Measurements from ENCODE around the gene THRB.

Gene THRB

GRCh38 chr3:24167429-24167828, 327.2 kb downstream of the THRB start:
- no peak for DNase-seq
- H3K9me3 Mint-ChIP-seq: no peaks in the 10 kb centered on the region

GRCh38 chr3:24166515-24166914, 328.1 kb downstream of the THRB start:
- H3K9me3 Mint-ChIP-seq: no peaks in the 10 kb centered on the region
- H3K4me1 Mint-ChIP-seq (ENCODE audit: low read depth): no peaks in the 10 kb centered on the region
- H3K4me3 Mint-ChIP-seq: no peak overlapping the region
- H3K36me3 Mint-ChIP-seq (ENCODE audit: low read depth): no peaks in the 10 kb centered on the region
- no peak for DNase-seq
- H3K27me3 Mint-ChIP-seq: peaks cover 3% of the 10 kb centered on the region
- no peak overlapping the region for H3K27ac Mint-ChIP-seq

More at GRCh38 chr3:24167429-24167828, 327.2 kb downstream of the THRB start:
- Mint-ChIP-seq H3K27ac (no peak overlapping the region), H3K4me1 (ENCODE audit: low read depth) (no peaks in the 10 kb centered on the region), H3K27me3 (peaks cover 3% of the 10 kb centered on the region), H3K36me3 (ENCODE audit: low read depth) (no peaks in the 10 kb centered on the region), H3K4me3 (no peak overlapping the region)

- peaks cover 5% of the 10 kb centered on the region for H3K27me3 Mint-ChIP-seq
- no peak for DNase-seq
- H3K4me3 Mint-ChIP-seq: no peak overlapping the region
- H3K4me1 Mint-ChIP-seq (ENCODE audit: low read depth): no peaks in the 10 kb centered on the region
- no peak overlapping the region for H3K27ac Mint-ChIP-seq
- H3K9me3 Mint-ChIP-seq: no peaks in the 10 kb centered on the region
- H3K36me3 Mint-ChIP-seq (ENCODE audit: low read depth): no peaks in the 10 kb centered on the region
Measured at GRCh38 chr3:24165603-24165982, 329.1 kb downstream of the THRB start.

- no peaks in the 10 kb centered on the region for H3K36me3 Mint-ChIP-seq (ENCODE audit: low read depth)
- peaks cover 10% of the 10 kb centered on the region for H3K27me3 Mint-ChIP-seq
- H3K9me3 Mint-ChIP-seq: no peaks in the 10 kb centered on the region
- H3K4me1 Mint-ChIP-seq (ENCODE audit: low read depth): no peaks in the 10 kb centered on the region
- no peak for DNase-seq
- no peak overlapping the region for H3K4me3 Mint-ChIP-seq
- H3K27ac Mint-ChIP-seq: no peak overlapping the region
Measured at GRCh38 chr3:24164967-24165602, 329.6 kb downstream of the THRB start.

- peaks cover 16% of the 10 kb centered on the region for H3K27me3 Mint-ChIP-seq
- no peak for DNase-seq
- H3K27ac Mint-ChIP-seq: no peak overlapping the region
- peaks cover 3% of the 10 kb centered on the region for H3K4me1 Mint-ChIP-seq (ENCODE audit: low read depth)
- no peaks in the 10 kb centered on the region for H3K9me3 Mint-ChIP-seq
- no peaks in the 10 kb centered on the region for H3K36me3 Mint-ChIP-seq (ENCODE audit: low read depth)
- H3K4me3 Mint-ChIP-seq: no peak overlapping the region
Measured at GRCh38 chr3:24162929-24163328, 331.7 kb downstream of the THRB start.

GRCh38 chr3:24161841-24162240, 332.8 kb downstream of the THRB start:
- Mint-ChIP-seq H3K9me3 (no peaks in the 10 kb centered on the region), H3K4me3 (no peak overlapping the region), H3K4me1 (ENCODE audit: low read depth) (peaks cover 5% of the 10 kb centered on the region), H3K27ac (no peak overlapping the region), H3K36me3 (ENCODE audit: low read depth) (no peaks in the 10 kb centered on the region), H3K27me3 (peaks cover 18% of the 10 kb centered on the region)
- DNase-seq: no peak

GRCh38 chr3:24160424-24161095, 334.1 kb downstream of the THRB start:
- H3K27ac Mint-ChIP-seq: no peak overlapping the region
- H3K27me3 Mint-ChIP-seq: peaks cover 16% of the 10 kb centered on the region
- no peaks in the 10 kb centered on the region for H3K9me3 Mint-ChIP-seq
- H3K36me3 Mint-ChIP-seq (ENCODE audit: low read depth): no peaks in the 10 kb centered on the region
- H3K4me1 Mint-ChIP-seq (ENCODE audit: low read depth): peaks cover 12% of the 10 kb centered on the region
- no peak overlapping the region for H3K4me3 Mint-ChIP-seq
- DNase-seq: no peak

GRCh38 chr3:24158761-24159454, 335.7 kb downstream of the THRB start:
- Mint-ChIP-seq H3K27ac (no peak overlapping the region), H3K4me1 (ENCODE audit: low read depth) (peaks cover 26% of the 10 kb centered on the region), H3K36me3 (ENCODE audit: low read depth) (no peaks in the 10 kb centered on the region), H3K9me3 (no peaks in the 10 kb centered on the region), H3K27me3 (peaks cover 22% of the 10 kb centered on the region), H3K4me3 (no peak overlapping the region)
- DNase-seq: no peak

- H3K27me3 Mint-ChIP-seq: peaks cover 25% of the 10 kb centered on the region
- H3K36me3 Mint-ChIP-seq (ENCODE audit: low read depth): no peaks in the 10 kb centered on the region
- no peak overlapping the region for H3K4me3 Mint-ChIP-seq
- no peaks in the 10 kb centered on the region for H3K9me3 Mint-ChIP-seq
- no peak for DNase-seq
- peaks cover 31% of the 10 kb centered on the region for H3K4me1 Mint-ChIP-seq (ENCODE audit: low read depth)
- H3K27ac Mint-ChIP-seq: no peak overlapping the region
Measured at GRCh38 chr3:24157106-24157505, 337.5 kb downstream of the THRB start.

GRCh38 chr3:24156466-24156865, 338.2 kb downstream of the THRB start:
- DNase-seq: no peak

GRCh38 chr3:24155276-24155675, 339.4 kb downstream of the THRB start:
- Mint-ChIP-seq H3K9me3 (no peaks in the 10 kb centered on the region), H3K4me1 (ENCODE audit: low read depth) (peaks cover 31% of the 10 kb centered on the region), H3K27ac (peak overlapping the region; percentile 51), H3K27me3 (peaks cover 22% of the 10 kb centered on the region), H3K4me3 (no peak overlapping the region), H3K36me3 (ENCODE audit: low read depth) (no peaks in the 10 kb centered on the region)
- DNase-seq: no peak

More at GRCh38 chr3:24156466-24156865, 338.2 kb downstream of the THRB start:
- peaks cover 31% of the 10 kb centered on the region for H3K4me1 Mint-ChIP-seq (ENCODE audit: low read depth)
- H3K27me3 Mint-ChIP-seq: peaks cover 25% of the 10 kb centered on the region
- no peaks in the 10 kb centered on the region for H3K36me3 Mint-ChIP-seq (ENCODE audit: low read depth)
- no peak overlapping the region for H3K27ac Mint-ChIP-seq
- no peak overlapping the region for H3K4me3 Mint-ChIP-seq
- no peaks in the 10 kb centered on the region for H3K9me3 Mint-ChIP-seq

GRCh38 chr3:24154781-24155180, 339.9 kb downstream of the THRB start:
- H3K27me3 Mint-ChIP-seq: peaks cover 19% of the 10 kb centered on the region
- H3K4me3 Mint-ChIP-seq: no peak overlapping the region
- peak overlapping the region; percentile 51 for H3K27ac Mint-ChIP-seq
- no peaks in the 10 kb centered on the region for H3K9me3 Mint-ChIP-seq
- H3K36me3 Mint-ChIP-seq (ENCODE audit: low read depth): no peaks in the 10 kb centered on the region
- H3K4me1 Mint-ChIP-seq (ENCODE audit: low read depth): peaks cover 31% of the 10 kb centered on the region
- DNase-seq: no peak

- H3K36me3 Mint-ChIP-seq (ENCODE audit: low read depth): no peaks in the 10 kb centered on the region
- H3K9me3 Mint-ChIP-seq: no peaks in the 10 kb centered on the region
- no peak for DNase-seq
- H3K4me3 Mint-ChIP-seq: no peak overlapping the region
- peak overlapping the region; percentile 51 for H3K27ac Mint-ChIP-seq
- peaks cover 19% of the 10 kb centered on the region for H3K27me3 Mint-ChIP-seq
- H3K4me1 Mint-ChIP-seq (ENCODE audit: low read depth): peaks cover 30% of the 10 kb centered on the region
Measured at GRCh38 chr3:24154013-24154695, 340.5 kb downstream of the THRB start.

- Mint-ChIP-seq H3K36me3 (ENCODE audit: low read depth) (no peaks in the 10 kb centered on the region), H3K4me3 (no peak overlapping the region), H3K27me3 (peaks cover 14% of the 10 kb centered on the region), H3K4me1 (ENCODE audit: low read depth) (peaks cover 24% of the 10 kb centered on the region), H3K27ac (no peak overlapping the region), H3K9me3 (no peaks in the 10 kb centered on the region)
- DNase-seq: no peak
Measured at GRCh38 chr3:24151594-24151993, 343.1 kb downstream of the THRB start.
